HEK293T (cell line): ENCODE results near the gene KAT5.
"Not testable (repeated sequence)": the region's sequence is repeated elsewhere in the genome, so short reads cannot be mapped to it uniquely, and the experiment has no call there.

Source experiments
- CTCF ChIA-PET: fragments of 350-600 bp; formaldehyde crosslinking; extraction: SDS; loops from one replicate; lab custom pipeline; 2021; ENCODE audit warnings: antibody characterized with exemption, inconsistent platforms; lab: Yijun Ruan, JAX
- POLR2A ChIA-PET: fragments of 350-600 bp; formaldehyde crosslinking; extraction: SDS; loops from one replicate; lab custom pipeline; 2020; ENCODE audit warnings: antibody characterized with exemption, inconsistent platforms; lab: Yijun Ruan, JAX
- DNase-seq: peaks from one replicate; pipeline ENCODE4 v3.0.0; 2012; ENCODE audit warnings: mixed read lengths; ENCODE audit errors: extremely low spot score
- ARNT ChIP-seq: fragments of 450-650 bp; IDR thresholded peaks from 2 replicates; pipeline ENCODE4 v1.6.1; 2017; ENCODE audit warnings: mild to moderate bottlenecking
- BHLHE40 ChIP-seq: fragments of 450-650 bp; IDR thresholded peaks from 2 replicates; pipeline ENCODE4 v1.6.1; 2016; ENCODE audit warnings: mild to moderate bottlenecking, moderate library complexity, borderline replicate concordance
- CTBP1 ChIP-seq: fragments of 450-650 bp; IDR thresholded peaks from 2 replicates; pipeline ENCODE4 v1.6.1; 2016; ENCODE audit warnings: borderline replicate concordance
- ELF4 ChIP-seq: fragments of 450-650 bp; IDR thresholded peaks from 2 replicates; pipeline ENCODE4 v1.6.1; 2017; ENCODE audit warnings: antibody characterized with exemption
- FOXA1 ChIP-seq: fragments of 450-650 bp; IDR thresholded peaks from 2 replicates; pipeline ENCODE4 v1.6.1; 2016; ENCODE audit warnings: mild to moderate bottlenecking
- FOXK2 ChIP-seq: fragments of 450-650 bp; IDR thresholded peaks from 2 replicates; pipeline ENCODE4 v1.6.1; 2016; ENCODE audit warnings: mild to moderate bottlenecking
- FOXM1 ChIP-seq: fragments of 450-650 bp; IDR thresholded peaks from 2 replicates; pipeline ENCODE4 v1.6.1; 2017; ENCODE audit warnings: mild to moderate bottlenecking, borderline replicate concordance
- HDGF ChIP-seq: fragments of 450-650 bp; IDR thresholded peaks from 2 replicates; pipeline ENCODE4 v1.6.1; 2017; ENCODE audit warnings: antibody characterized with exemption, borderline replicate concordance
- L3MBTL2 ChIP-seq: fragments of 450-650 bp; conservative IDR thresholded peaks from 2 replicates; pipeline ENCODE4 v1.6.1; 2016; ENCODE audit warnings: mild to moderate bottlenecking
- LEF1 ChIP-seq: fragments of 450-650 bp; IDR thresholded peaks from 2 replicates; pipeline ENCODE4 v1.6.1; 2017; ENCODE audit warnings: mild to moderate bottlenecking, borderline replicate concordance
- NFRKB ChIP-seq: fragments of 450-650 bp; IDR thresholded peaks from 2 replicates; pipeline ENCODE4 v1.6.1; 2016; ENCODE audit warnings: mild to moderate bottlenecking, moderate library complexity
- PKNOX1 ChIP-seq: fragments of 450-650 bp; IDR thresholded peaks from 2 replicates; pipeline ENCODE4 v1.6.1; 2016
- SP1 ChIP-seq: fragments of 450-650 bp; IDR thresholded peaks from 2 replicates; pipeline ENCODE4 v1.6.1; 2017
- SUZ12 ChIP-seq: fragments of 450-650 bp; IDR thresholded peaks from 2 replicates; pipeline ENCODE4 v1.6.1; 2016; ENCODE audit warnings: mild to moderate bottlenecking
- TARDBP ChIP-seq: fragments of 450-650 bp; IDR thresholded peaks from 2 replicates; pipeline ENCODE4 v1.6.1; 2016
- ZNF384 ChIP-seq: fragments of 450-650 bp; IDR thresholded peaks from 2 replicates; pipeline ENCODE4 v1.6.1; 2016

The KAT5 gene

DNA sequence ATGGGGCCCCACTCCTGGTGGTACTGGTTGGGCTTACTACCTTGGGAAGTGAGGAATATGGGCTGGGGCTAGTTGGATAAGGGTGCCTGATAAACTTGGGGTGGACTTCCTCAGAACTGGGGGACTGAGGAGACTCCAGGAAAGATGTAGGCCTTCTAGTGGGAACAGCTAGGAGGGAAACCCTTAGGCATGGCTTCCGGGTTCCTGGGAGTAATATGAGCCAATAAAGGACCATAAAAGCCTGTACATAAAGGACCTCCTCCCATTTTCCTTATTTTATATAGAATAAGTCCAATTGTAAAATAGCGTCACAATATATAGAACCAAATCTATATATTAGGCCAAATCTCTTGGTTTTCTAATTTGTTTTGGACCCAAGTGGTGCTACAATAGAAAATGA lies 27.0 kb downstream of the KAT5 start:
- TF ChIP-seq ZNF384 (no peak), SUZ12 (no peak), LEF1 (no peak), L3MBTL2 (no peak), NFRKB (no peak), ELF4 (no peak)
- ChIA-PET POLR2A (no interaction called here), CTCF (no interaction called here)
- no peak for DNase-seq

GRCh38 chr11:65741185-65741584 lies 29.1 kb downstream of the KAT5 start:
- TF ChIP-seq SP1 (no peak), PKNOX1 (no peak), ELF4 (no peak), FOXA1 (no peak), LEF1 (no peak), FOXK2 (no peak), ZNF384 (no peak), L3MBTL2 (no peak), SUZ12 (no peak), ARNT (no peak)
- no peak for DNase-seq
- ChIA-PET POLR2A (no interaction called here), CTCF (no interaction called here)

DNA sequence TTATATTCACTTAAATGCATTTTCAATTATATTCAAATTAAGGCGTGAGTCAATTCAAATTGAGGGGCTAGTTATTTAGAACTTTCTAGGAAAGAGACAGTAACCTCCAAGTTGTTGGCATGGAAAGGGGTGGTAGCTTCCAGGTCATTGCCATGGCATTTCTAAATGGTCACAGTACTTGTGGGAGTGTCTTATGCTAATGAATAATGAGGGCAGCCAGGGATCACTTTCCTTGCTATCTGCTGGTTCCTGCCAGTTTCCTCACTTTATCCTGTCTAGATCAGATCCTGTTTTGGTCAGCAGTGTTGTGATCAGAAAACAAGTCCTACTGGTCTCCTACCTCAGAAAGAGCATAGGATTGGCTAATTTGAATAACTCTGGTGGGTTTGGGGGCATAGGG lies 30.3 kb downstream of the KAT5 start:
- CTCF ChIA-PET = interaction anchor here (0.6 kb wide), 2 partner anchors 38 to 259 kb away, joined by 5 to 7 read pairs; no protein-coding TSS in a partner anchor
- POLR2A ChIA-PET = no interaction called here
- DNase-seq = no peak
- no peak for TF ChIP-seq FOXM1
- no peak for TF ChIP-seq L3MBTL2
- no peak for TF ChIP-seq NFRKB
- TF ChIP-seq LEF1 = no peak
- TF ChIP-seq BHLHE40 = no peak
- TF ChIP-seq PKNOX1 = no peak
- TF ChIP-seq SP1 = no peak
- TF ChIP-seq ARNT = no peak
- TF ChIP-seq FOXK2 = no peak
- TF ChIP-seq TARDBP = no peak
- no peak for TF ChIP-seq CTBP1
- no peak for TF ChIP-seq HDGF

DNA sequence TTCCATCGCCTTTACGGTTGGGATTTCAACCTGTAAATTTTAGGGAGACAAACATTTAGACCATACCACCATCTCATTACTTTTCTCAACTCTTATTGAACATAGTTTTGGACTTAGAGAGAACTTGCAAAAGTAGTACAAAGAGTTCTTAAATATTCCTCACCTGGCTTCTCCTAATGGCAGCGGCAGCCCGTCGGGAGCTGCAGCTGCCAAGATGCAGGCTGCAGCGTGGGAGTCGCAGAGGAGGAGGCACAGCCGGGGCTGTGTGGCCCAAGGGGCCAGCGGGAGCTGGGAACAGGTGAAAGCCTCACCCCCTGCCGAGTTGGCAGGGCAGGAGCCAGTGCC lies 31.6 kb downstream of the KAT5 start:
- no peak for DNase-seq
- ChIA-PET POLR2A (no interaction called here), CTCF (no interaction called here)
- TF ChIP-seq FOXM1 (no peak), TARDBP (no peak), SP1 (no peak), HDGF (no peak), ARNT (no peak), NFRKB (no peak), SUZ12 (no peak), CTBP1 (no peak), ZNF384 (no peak), BHLHE40 (no peak)

- TF ChIP-seq FOXA1 (no peak), PKNOX1 (0 out of 2 replicates have a peak, but pooled peaks have one; percentile 3), ARNT (no peak), HDGF (no peak)
- CTCF ChIA-PET = interaction anchor here (0.6 to 1.0 kb wide), 5 partner anchors 9 to 244 kb away, joined by 3 to 6 read pairs (median 3); no protein-coding TSS in a partner anchor
- POLR2A ChIA-PET = interaction anchor here (0.7 to 0.8 kb wide), 2 partner anchors 8 to 32 kb away, joined by 3 read pairs; partner anchors contain the start of gene KAT5
- peak; percentile 52 for DNase-seq
Measured at GRCh38 chr11:65744026-65744698, 32.1 kb downstream of the KAT5 start.

GRCh38 chr11:65744699-65745042 lies 32.6 kb downstream of the KAT5 start:
- TF ChIP-seq ARNT = no peak
- DNase-seq = no peak
- ChIA-PET CTCF (interaction anchor here (0.6 to 1.0 kb wide), 5 partner anchors 8 to 243 kb away, joined by 3 to 6 read pairs (median 3); no protein-coding TSS in a partner anchor), POLR2A (interaction anchor here (0.7 to 0.8 kb wide), 2 partner anchors 9 to 33 kb away, joined by 3 read pairs; partner anchors contain the start of gene KAT5)

- POLR2A ChIA-PET = interaction anchor here (0.7 to 0.8 kb wide), 2 partner anchors 9 to 33 kb away, joined by 3 read pairs; partner anchors contain the start of gene KAT5
- TF ChIP-seq ARNT = no peak
- TF ChIP-seq L3MBTL2 = no peak
- DNase-seq = no peak
- CTCF ChIA-PET = interaction anchor here (0.6 to 1.0 kb wide), 5 partner anchors 8 to 243 kb away, joined by 3 to 6 read pairs (median 3); no protein-coding TSS in a partner anchor
Measured at GRCh38 chr11:65745049-65745448, 33.0 kb downstream of the KAT5 start.

GRCh38 chr11:65762169-65762568 lies 50.1 kb downstream of the KAT5 start:
- DNase-seq, POLR2A ChIA-PET, CTCF ChIA-PET: not testable (repeated sequence)

- POLR2A ChIA-PET, DNase-seq, CTCF ChIA-PET: not testable (repeated sequence)
Measured at GRCh38 chr11:65762816-65763215, 50.8 kb downstream of the KAT5 start.
